Measurements from ENCODE around the gene JMJD1C.

- TF ChIP-seq CTCF (IDR thresholded peaks at IDR 0.05) = no peak
- no peak for TF ChIP-seq EZH2 (IDR thresholded peaks at IDR 0.05)
- no peak for TF ChIP-seq EZH2phosphoT487 (IDR thresholded peaks at IDR 0.05)
These were observed 8.2 kb downstream of the JMJD1C start for GRCh38 chr10:63457594-63457993.
